AG09319 (cell line): ENCODE measurements around the gene NMBR.
"Not testable (repeated sequence)": the region's sequence is repeated elsewhere in the genome, so short reads cannot be mapped to it uniquely, and the experiment has no call there.

ENCODE experiments used
- DNase-seq: peaks from one replicate; pipeline ENCODE4 v3.0.0-alpha.2; 2010; ENCODE audit warnings: low read depth; ENCODE audit errors: extremely low read depth
- CTCF ChIP-seq: IDR thresholded peaks from 2 replicates; pipeline ENCODE4 v1.5.1; 2011; ENCODE audit warnings: low read depth, mild to moderate bottlenecking, inconsistent platforms, low read length, moderate library complexity

Gene NMBR

GRCh38 chr6:142035890-142036289 is 111.0 kb downstream of the NMBR start:
- TF ChIP-seq CTCF, result no peak
- no peak for DNase-seq

- DNase-seq, result no peak
- no peak for TF ChIP-seq CTCF
Observed at GRCh38 chr6:142031035-142031434, 115.9 kb downstream of the NMBR start.

- no peak for DNase-seq
- no peak for TF ChIP-seq CTCF
Observed at GRCh38 chr6:142030115-142030619, 116.8 kb downstream of the NMBR start.

GRCh38 chr6:142028527-142028926 is 118.4 kb downstream of the NMBR start:
- no peak for DNase-seq
- TF ChIP-seq CTCF, result no peak

GRCh38 chr6:142027804-142028203 is 119.1 kb downstream of the NMBR start:
- DNase-seq, result not testable (repeated sequence)

GRCh38 chr6:142027074-142027473 is 119.8 kb downstream of the NMBR start:
- no peak for DNase-seq
- no peak for TF ChIP-seq CTCF

- no peak for DNase-seq
- no peak for TF ChIP-seq CTCF
Observed at GRCh38 chr6:142026471-142026870, 120.5 kb downstream of the NMBR start.
